RWPE1 (cell line): ENCODE results near the gene SNAI3.
A peak's percentile ranks its signal among the peaks of the same experiment; 100 is the strongest.

ENCODE experiments used
- CTCF ChIA-PET: fragments of 350-600 bp; sonication (Branson Sonifier 250); formaldehyde crosslinking; extraction: SDS; loops from one replicate; lab custom pipeline; 2021; lab: Yijun Ruan, JAX
- POLR2A ChIA-PET: fragments of 400-600 bp; formaldehyde crosslinking; extraction: SDS; loops from one replicate; lab custom pipeline; 2020; ENCODE audit warnings: antibody characterized with exemption; ENCODE audit not compliant: low non-redundant PET; lab: Yijun Ruan, JAX
- DNase-seq: peaks from one replicate; pipeline ENCODE4 v3.0.0; 2012; ENCODE audit warnings: low spot score
- H3K27ac ChIP-seq: fragments of 450-650 bp; 2 replicates; pipeline ENCODE4 v1.5.1; 2017
- CTCF ChIP-seq: fragments of 450-650 bp; conservative IDR thresholded peaks from 2 replicates; pipeline ENCODE4 v1.5.1; 2017; ENCODE audit warnings: low read depth, mild to moderate bottlenecking

SNAI3 gene

GRCh38 chr16:88688013-88688778, 1.9 kb upstream of the SNAI3 start:
- ChIA-PET POLR2A (no interaction called here), CTCF (no interaction called here)
- no peak for TF ChIP-seq CTCF
- no peak for DNase-seq
- no peak overlapping the region for H3K27ac ChIP-seq

- ChIA-PET CTCF (interaction anchor here (0.9 to 1.0 kb wide), 2 partner anchors 10 to 13 kb away, joined by 5 read pairs; no protein-coding TSS in a partner anchor), POLR2A (no interaction called here)
- H3K27ac ChIP-seq: no peak overlapping the region
- DNase-seq: no peak
- no peak for TF ChIP-seq CTCF
Measured at GRCh38 chr16:88687676-88688012, 1.3 kb upstream of the SNAI3 start.

GRCh38 chr16:88687254-88687576, 908 bp upstream of the SNAI3 start:
- CTCF ChIA-PET: interaction anchor here (0.9 to 1.0 kb wide), 2 partner anchors 11 to 13 kb away, joined by 5 read pairs; no protein-coding TSS in a partner anchor
- no peak for DNase-seq
- TF ChIP-seq CTCF: no peak
- POLR2A ChIA-PET: no interaction called here
- H3K27ac ChIP-seq: no peak overlapping the region

GRCh38 chr16:88686062-88686438, 257 bp downstream of the SNAI3 start:
- H3K27ac ChIP-seq: no peak overlapping the region
- POLR2A ChIA-PET: interaction anchor here (0.6 kb wide), 1 partner anchor 13 kb away, joined by 3 read pairs; no protein-coding TSS in a partner anchor
- DNase-seq: no peak

GRCh38 chr16:88685156-88686061, 898 bp downstream of the SNAI3 start:
- peak; percentile 61 for TF ChIP-seq CTCF
- ChIA-PET CTCF (interaction anchor here (0.6 to 1.8 kb wide), 8 partner anchors 9 to 766 kb away, joined by 3 to 12 read pairs (median 3); no protein-coding TSS in a partner anchor), POLR2A (interaction anchor here (0.6 kb wide), 1 partner anchor 13 kb away, joined by 3 read pairs; no protein-coding TSS in a partner anchor)
- peak; percentile 64 for DNase-seq
- H3K27ac ChIP-seq: peak overlapping the region; percentile 11; the same call in 1 of the 2 replicates

More at GRCh38 chr16:88686062-88686438, 257 bp downstream of the SNAI3 start:
- CTCF ChIA-PET: interaction anchor here (1.8 kb wide), 1 partner anchor 21 kb away, joined by 12 read pairs; no protein-coding TSS in a partner anchor
- TF ChIP-seq CTCF: no peak

GRCh38 chr16:88684569-88685155, 1.6 kb downstream of the SNAI3 start:
- POLR2A ChIA-PET: no interaction called here
- no peak for DNase-seq
- CTCF ChIA-PET: interaction anchor here (0.7 to 1.8 kb wide), 5 partner anchors 10 to 51 kb away, joined by 3 to 12 read pairs (median 4); no protein-coding TSS in a partner anchor
- H3K27ac ChIP-seq: no peak overlapping the region
- no peak for TF ChIP-seq CTCF
